HG03045 (cell line): ENCODE measurements around the gene LCLAT1.
"Not testable (repeated sequence)": the region's sequence is repeated elsewhere in the genome, so short reads cannot be mapped to it uniquely, and the experiment has no call there.

ENCODE experiments used
- ATAC-seq: cut with Tn5 transposase; IDR thresholded peaks from one replicate; pipeline ENCODE4 v1.9.1; 2021; ENCODE audit warnings: mild to moderate bottlenecking, moderate library complexity; ENCODE audit not compliant: unreplicated experiment

The LCLAT1 gene

DNA sequence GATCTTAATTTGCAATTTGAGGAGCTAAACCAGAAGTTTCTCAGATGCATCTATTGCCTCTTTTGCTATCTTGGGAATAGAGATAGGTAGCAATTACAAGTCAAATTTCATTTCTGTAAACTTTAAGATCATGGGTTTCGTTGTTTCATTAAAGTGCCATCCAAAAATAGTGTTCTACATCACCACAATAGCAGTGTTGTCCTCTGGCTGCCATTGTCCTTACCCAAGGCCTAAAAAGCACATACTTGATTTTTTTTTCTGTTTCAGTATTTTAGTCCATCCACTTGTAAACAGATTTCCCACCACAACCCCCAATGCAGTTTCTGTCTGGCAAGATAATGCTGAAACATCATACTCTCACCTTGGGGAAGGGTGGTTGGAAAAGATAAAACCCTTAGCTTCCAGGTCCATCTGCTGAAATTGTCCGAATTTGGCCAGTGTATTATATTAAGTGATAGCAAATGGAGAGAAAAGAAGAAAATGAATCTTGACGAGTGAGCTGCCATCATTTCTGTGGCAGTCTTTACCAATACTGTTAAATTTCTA is 136.2 kb downstream of the LCLAT1 start:
- no peak for ATAC-seq

DNA sequence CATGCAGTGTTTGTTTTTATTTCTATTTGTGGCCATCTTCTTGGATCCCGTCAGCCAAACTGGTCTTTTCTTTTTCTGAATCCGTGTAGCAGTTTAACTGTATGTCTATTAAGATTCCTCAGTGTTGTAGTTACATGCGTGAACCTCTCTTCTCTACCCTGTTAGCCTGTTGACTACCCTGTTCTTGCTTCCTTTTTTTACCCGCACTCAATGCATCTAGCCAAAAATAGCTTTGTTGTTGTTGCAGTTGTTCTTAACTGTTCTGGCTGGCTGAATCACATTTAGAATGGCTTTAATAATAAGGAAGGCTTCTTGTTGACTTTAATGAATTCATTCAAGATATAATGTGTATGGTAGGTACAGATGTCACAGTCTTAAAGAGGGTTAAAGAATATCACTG is 137.1 kb downstream of the LCLAT1 start:
- no peak for ATAC-seq

DNA sequence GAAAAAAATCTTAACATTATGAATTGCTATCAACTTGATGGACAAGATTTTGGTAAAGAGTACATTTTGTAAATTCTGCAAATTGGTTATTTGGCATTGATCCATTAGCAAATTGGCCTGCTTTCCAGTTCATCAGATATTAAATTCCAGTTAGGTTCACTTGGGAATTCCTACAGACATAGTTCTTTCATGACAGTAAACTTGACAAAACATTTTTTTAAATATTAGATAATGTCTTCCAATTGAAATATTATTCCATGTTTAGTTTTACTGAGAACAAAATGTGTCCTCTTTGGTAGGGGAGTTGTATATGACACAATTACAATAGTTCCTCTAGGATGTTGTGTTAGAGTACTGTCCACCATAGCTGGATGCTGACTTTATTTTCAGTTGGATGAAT is 141.9 kb downstream of the LCLAT1 start:
- ATAC-seq, result no peak

DNA sequence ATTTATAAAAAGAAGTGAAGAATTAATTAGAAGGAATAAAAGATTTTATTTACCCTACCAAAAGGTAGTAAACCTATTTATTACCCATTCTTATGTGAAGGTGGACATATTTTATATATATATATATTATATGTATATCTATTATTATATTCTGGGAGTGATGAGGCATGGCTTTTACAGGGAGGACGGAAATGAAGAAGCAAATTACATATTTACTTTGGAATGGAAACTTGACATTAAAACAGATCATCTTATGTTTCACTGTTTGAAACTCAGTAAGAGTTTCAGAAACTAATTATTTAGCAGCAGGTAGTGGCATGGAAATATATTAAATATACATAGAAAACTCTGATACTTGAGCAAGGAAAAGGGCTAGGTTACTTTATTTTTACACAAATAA is 143.4 kb downstream of the LCLAT1 start:
- no peak for ATAC-seq

DNA sequence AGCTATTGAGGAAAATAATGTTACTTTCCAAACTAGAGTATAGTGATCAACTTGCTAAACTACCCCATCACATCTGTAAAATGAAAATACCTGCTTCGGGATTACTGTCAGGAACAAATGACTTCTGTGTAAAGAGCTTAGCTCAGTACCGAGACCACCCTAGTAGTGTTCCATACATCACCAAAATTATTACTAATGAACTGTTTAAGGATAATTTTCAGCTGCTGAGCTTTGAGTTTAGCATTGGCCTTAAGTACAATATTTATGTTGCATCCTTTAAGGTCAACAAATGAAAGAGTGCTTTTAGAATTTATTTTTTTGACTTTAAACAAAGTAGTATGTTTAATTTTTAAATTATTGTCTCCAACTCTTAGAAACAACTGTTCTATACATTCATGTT is 144.1 kb downstream of the LCLAT1 start:
- ATAC-seq, result no peak

DNA sequence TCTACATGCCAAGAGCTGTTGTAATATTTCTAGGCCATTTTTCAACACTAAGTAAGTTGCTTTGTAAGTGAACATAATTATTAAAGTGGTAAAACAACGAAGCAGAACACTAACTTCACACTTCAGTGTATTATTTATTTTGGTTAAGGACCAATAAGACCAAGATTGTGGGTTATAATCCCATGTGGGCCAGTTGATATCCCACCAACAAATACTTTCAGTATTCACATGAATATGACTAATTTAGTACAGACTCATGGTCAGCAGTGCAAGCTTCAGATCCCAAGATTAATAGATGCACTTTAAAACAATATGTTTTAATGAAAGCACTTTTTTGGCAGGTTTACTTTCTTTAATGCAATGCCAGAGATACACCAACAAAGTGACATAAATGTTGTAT is 154.3 kb downstream of the LCLAT1 start:
- ATAC-seq, result no peak

DNA sequence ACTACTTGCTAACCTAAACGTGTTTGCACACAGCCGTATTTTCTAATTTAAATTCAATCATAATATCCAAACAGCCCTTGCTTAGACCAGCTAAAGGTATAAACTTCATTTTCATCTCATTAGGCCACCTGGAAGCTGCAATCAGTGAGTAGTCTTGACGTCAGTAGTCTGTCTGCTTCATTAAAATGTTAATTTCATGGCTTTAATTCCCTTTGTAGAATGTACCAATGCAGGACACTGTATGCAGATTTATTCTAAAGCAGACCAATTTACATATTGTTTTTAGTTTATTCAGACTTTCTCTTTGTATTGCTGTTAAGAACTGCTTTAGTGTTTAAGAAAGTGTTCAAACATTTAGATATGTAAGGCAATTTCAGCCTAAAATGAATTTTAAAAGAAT is 158.2 kb downstream of the LCLAT1 start:
- no peak for ATAC-seq

DNA sequence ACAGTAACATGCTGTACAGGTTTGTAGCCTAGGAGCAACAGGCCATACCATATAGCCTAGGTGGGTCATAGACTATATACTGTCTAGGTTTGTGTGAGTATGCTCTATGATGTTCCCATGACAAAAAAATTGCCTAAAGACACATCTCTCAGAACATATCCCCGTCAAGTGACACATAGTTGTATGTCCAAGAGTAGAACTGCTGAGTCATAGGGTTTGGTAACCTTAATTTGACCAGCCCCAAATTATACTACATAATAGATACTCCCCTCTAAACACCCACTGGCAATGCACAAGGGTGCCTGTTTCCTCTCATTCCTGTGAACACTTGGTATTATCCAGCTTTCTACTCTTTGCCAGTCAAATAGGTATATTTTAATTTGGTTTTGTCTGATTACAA is 161.6 kb downstream of the LCLAT1 start:
- no peak for ATAC-seq

DNA sequence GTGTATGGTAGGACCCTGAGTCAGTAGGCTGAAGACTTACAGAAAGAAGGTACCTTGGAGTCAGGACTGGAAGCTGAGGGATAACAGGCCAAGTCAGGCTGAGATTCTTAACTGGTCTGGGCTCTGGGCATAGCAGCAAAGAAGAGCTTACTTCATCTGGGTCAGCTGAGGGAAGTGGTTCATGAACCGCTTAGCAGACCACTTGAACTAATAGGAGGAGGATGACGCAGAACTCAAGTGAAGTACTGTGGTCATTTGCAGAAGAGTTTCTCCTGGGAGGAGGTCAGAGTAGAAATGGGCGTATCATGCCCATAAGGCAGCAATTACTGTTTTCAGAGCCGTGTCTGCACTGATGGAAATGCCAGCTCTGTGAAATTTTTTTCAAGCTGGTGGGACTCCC is 164.5 kb downstream of the LCLAT1 start:
- no peak for ATAC-seq

DNA sequence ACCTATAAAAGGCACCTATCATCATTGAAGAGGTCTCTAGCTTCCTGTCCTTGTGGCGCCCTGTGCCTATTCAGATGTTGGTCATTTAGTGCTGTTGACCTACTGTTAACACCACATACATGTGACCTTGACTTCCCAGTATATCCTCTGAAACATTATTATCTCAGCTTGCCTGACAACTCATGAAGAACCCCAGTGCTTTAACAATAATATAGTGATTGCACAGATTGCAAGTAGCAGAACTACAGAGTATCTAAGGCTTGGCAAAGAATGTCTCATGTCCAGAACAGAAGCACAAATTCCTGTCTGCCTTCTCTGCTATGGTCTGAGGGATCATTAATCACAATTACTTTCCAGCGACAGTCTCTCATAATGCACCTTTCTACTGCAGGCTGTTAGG is 165.3 kb downstream of the LCLAT1 start:
- ATAC-seq, result no peak

DNA sequence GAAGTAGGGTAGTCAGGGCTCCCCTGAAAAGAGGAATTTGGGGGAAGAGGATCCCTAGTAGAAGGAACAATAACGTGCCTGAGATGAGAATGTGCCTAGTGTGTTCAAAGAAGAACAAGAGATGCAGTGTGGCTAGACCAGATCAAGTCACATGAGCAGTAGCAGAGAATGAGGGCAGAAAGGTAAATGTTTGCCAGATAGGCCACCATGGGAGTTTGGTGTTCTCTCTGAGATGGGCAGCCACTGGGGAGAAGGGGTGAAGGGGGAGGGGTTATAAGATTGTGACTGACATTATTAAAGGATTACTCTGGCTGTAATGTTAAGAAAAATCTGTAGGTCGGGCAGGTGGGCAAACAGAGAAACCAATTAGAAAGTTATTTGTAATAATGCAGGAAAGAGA is 166.0 kb downstream of the LCLAT1 start:
- ATAC-seq, result no peak

DNA sequence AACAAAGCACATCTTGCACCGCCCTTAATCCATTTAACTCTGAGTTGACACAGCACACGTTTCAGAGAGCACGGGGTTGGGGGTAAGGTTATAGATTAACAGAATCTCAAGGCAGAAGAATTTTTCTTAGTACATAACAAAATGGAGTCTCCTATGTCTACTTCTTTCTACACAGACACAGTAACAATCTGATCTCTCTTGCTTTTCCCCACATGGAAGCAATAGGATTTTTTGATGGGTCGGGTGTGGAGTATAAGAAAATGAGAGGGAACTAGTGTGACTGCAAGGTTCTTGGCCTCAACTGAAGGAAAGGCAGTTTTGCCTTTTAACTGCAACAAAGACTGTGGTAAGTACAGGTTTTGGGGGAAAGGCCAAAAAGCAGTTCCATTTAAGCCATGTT is 167.2 kb downstream of the LCLAT1 start:
- ATAC-seq, result not testable (repeated sequence)

DNA sequence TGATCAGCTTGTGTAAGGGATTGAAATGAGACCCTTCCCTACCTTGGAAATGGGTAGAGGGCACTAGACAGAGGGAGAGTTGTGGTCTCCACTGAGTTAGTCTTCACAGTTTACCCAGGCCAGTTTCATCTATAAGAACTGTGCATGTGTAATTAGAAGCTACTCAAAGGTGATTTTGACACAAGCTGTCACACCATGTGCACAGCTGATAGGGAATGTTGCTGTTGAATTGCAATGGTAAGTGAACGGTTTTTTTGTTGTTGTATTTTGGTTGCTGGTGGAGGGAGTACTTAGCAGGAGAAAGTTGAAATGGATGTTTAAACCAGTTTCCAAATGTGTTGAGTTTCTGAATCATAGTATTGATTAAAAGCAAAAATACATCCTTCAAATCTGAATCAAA is 168.9 kb downstream of the LCLAT1 start:
- no peak for ATAC-seq

DNA sequence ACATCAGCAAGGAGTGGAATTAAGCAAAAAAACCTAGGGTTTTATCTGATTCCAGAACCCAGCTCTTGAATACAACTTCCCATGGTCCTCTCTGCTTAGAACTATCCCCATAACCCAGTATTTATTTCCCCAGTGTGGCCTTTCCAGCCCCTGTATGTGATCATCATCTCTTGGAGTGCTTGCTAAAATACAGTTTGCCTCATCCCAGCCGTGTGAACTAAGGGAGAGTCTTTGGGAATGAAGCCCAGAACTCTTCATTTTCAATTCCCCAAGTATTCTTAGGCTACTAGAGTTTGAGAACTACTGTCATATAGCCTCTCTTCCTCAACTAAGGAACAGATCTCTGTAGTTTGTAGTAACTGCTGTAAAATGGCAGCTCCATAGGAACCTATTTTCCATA is 173.1 kb downstream of the LCLAT1 start:
- ATAC-seq, result no peak

DNA sequence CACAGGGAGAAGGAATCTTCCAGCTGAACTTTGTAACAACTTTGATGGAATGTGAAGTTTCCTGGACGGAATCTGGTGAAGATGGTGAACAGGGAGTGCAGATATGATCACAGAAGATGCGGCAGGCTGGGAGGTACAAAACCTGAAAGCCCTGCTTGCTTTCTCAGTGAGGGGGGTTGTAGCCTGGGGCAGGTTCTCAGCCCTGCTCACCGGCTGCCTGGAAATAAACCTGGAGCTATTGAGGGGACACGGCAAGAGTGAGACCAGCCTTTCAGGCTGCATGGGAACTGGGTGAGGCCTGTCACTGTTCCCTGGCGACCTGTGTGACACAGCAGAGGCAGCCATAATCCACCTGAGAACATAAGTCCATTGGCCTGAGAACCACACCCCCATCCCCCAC is 174.8 kb downstream of the LCLAT1 start:
- ATAC-seq, result no peak

DNA sequence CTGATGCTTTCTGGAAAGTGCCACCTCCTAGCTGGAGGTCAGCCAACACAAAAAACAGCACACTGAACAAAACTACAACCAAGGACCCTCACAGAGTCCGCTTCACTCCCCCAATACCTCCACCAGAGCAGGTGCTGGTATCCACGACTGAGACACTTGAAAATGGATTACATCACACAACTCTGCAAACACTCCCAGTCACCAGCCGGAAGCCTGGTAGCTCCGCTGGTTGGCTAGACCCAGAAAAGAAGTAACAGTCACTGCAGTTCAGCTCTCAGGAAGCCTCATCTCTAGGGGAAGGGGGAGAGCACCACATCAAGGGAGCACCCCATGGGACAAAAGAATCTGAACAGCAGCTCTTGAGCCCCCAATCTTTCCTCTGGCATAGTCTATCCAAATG is 175.4 kb downstream of the LCLAT1 start:
- ATAC-seq, result no peak

DNA sequence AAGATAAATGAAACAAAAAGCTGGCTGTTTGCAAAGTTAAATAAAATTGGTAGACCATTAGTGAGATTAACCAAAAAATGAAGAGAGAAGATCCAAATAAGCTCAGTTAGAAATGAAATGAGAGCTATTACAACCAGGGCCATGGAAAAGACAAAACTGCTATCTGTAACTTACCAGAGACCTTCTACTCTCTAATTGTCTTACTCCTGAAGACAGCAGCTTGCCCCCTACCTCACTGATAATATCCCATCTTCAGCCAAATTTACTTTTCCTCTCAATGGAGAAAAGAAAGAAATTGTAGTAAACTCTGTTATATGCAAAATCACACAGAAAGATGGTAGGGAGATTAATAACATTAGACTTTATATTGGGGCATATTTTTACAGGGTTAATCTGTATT is 178.2 kb downstream of the LCLAT1 start:
- no peak for ATAC-seq

DNA sequence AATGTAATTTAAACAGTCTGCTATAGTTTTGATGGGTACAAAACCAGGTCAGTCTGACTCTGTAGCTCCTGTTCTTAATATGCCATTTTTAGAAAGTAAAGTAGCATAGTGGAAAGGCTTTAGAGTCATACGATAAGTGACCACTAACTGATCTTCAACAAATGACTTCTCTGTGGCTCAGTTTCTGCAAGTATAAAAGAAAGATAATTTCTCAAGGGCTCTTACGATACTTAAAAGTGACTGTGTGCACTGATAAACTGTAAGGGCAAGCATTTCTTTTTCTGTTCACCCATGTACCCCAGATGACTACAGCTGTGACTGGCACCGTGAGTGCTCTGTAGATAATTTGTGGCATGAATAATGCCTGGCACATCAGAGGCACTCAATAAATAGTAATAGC is 178.7 kb downstream of the LCLAT1 start:
- no peak for ATAC-seq

DNA sequence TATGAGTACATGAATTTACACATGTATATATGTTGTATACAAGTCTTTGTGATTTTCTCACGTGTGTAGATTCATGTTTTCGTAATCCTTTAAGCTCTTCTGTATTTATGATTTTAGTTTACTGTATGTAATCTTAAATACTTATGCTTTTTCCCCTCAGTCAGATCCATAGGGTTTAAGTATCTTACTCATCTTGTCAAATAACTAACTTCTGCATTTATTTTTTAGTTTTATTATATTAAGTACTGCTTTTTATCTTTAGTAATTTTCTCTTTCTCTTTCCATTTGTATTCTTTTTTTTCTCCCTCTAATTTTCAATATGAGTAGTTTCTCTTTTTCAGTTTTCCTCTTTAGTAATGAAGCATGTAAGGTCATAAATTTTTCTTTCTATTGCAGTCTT is 179.4 kb downstream of the LCLAT1 start:
- no peak for ATAC-seq

DNA sequence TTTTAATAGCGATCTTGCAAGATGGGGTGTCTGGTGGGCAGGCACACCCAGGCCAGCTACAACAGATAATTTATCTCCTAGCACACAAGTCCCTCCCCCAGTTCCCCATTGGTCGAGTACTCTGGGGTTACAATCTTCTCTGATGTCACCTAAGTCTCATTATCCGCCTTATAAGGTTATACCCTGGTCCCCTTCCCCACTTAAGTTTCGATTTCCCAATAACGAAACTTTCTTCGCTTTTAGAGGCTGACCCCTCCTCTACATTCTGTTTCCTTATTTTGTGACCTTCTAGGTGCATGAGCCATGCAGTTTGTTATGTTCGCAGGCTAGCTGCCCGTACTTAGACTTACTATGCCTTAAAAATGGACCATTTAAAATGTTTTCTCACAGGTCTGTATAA is 180.1 kb downstream of the LCLAT1 start:
- ATAC-seq, result no peak

DNA sequence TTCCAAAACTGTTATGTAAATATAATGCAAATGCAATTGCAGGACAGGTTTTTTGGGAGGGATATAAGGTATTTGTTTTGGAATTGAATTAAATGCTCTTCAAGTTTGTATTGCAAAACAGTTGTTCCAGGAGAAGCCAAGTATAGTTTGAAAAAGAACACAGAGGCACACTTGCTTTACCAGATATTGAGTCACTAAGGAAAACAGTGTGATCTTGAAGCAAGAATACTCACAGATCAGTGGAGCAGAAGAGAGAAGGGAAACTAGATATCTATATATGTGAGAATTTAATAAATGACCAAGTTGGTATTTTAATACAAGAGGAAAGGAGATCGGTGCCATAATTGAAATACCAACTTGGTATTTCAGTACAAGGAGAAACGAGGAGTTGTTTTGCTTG is 181.3 kb downstream of the LCLAT1 start:
- no peak for ATAC-seq

DNA sequence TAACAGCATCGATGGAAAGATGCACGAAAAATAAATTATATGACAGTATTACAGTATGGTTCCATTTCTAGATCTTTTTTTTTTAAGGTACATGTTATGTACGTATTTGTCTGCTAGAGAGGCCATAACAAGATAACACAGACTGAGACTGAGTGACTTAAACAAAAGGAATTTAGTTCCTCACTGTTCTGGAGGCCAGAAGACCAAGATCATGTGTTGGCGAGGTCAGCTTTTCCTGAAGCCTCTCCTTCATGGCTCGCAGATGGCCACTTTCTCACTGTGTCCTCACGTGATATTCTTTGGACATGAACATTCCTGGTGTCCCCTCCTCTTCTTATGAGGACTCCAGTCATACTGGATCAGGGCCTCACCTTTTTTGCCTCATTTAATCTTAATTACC is 182.8 kb downstream of the LCLAT1 start:
- ATAC-seq, result no peak

DNA sequence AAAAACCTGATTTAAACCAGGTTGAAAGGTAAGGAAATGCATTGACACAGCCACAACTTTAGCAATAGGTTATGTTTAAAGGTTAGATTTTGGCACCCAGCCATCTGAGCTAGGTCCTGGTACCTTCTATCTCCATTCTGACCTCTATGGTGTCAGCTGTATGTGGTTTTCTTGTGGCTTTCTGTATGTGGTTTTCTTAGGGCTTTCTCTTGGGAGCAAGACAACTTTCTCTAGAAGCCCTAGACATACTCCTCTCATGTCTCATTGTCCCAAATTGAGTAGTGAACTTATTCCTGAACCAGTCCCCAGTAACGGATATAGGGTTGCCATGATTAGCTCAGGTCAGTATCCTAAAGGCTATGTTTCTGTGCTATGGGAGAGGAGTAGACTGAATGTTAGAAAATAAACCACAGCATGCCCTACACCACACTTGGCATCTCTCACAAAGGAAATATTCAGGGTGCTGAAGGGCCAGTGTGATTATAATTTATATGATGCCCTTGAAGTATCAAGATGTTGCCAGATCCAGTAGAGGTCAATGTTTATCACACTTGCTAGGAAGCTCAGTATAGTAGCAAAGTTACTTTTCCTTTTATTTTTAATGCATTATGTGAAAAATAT is 184.1 kb downstream of the LCLAT1 start:
- ATAC-seq, result no peak
